ENCODE results near the gene DCST2.

DNA sequence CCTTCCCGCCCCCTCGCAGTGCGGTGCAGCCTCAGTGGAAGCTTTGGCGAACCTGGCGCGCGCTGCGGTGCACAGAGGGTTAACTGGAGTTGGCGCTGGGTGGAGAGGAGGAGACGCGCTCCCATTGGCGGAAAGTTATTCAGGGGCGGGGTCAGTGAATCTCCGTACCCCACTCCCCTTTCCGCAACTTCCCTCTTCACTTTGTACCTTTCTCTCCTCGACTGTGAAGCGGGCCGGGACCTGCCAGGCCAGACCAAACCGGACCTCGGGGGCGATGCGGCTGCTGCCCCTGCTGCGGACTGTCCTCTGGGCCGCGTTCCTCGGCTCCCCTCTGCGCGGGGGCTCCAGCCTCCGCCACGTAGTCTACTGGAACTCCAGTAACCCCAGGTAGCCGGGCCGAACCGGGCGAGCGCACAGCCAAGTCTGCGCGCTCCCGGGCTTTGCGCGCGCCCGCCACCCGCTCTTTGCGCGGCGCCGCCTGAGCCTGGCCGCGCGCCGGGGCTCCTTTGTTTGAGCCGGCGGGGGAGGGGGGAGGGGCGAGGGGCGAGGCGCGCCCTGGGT, 30.0 kb upstream of the DCST2 start, which contains the start of gene EFNA4:
- TF ChIP-seq GATA3 (IDR thresholded peaks at IDR 0.05; ENCODE audit: low read depth, low read length) = no peak
- TF ChIP-seq GATA2 (IDR thresholded peaks at IDR 0.05; ENCODE audit: low read depth, low read length) = no peak

Data from SH-SY5Y (cell line).